HCT116 (cell line): Measurements from ENCODE around the gene PPP2R5C. TPM values are rescaled to one million over a fixed set of nuclear protein-coding genes. Genes with fewer than 3 reads are reported as not detected.

Source experiments
- ATAC-seq: fragments of 200-7000 bp; cut with Tn5 transposase; 2 replicates; pipeline ENCODE4 v1.9.1; 2020; ENCODE audit warnings: mild to moderate bottlenecking, moderate library complexity
- BruUV-seq: library from RNA; stranded (reverse); fragments of 400-500 nt; replicated peaks from 2 replicates; lab custom pipeline; 2021; lab: Mats Ljungman, UMichigan
- CTCF ChIA-PET: fragments of 300-600 bp; sonication (Branson Sonifier 250); formaldehyde crosslinking; loops from one replicate; lab custom pipeline; 2021; ENCODE audit warnings: antibody characterized with exemption; lab: Charles Lee
- POLR2A ChIA-PET: fragments of 300-600, 350-600 bp; sonication (Branson Sonifier 250); formaldehyde crosslinking; loops from one replicate; lab custom pipeline; 2021; ENCODE audit warnings: antibody characterized with exemption; lab: Charles Lee
- RAD21 ChIA-PET, 2 experiments: fragments of 300-600 bp; sonication (Branson Sonifier 250); formaldehyde crosslinking; loops; one replicate each; lab custom pipeline; 2023; ENCODE audit warnings: low total read pairs in 2 of 2; ENCODE audit not compliant: uncharacterized antibody in 2 of 2, unreplicated experiment in 2 of 2, low non-redundant PET in 1 of 2; lab: Charles Lee
- DNase-seq: peaks from one replicate; pipeline ENCODE4 v3.0.0-alpha.2; 2010; ENCODE audit warnings: low read depth, low spot score
- H2AFZ ChIP-seq: fragments of 200-600 bp; shearing (Covaris generic), sonication (generic); 2 replicates; pipeline ENCODE4 v1.6.1; 2017; ENCODE audit warnings: low read depth, mixed run types, mixed read lengths, antibody characterized with exemption, low read length; ENCODE audit not compliant: poor library complexity, severe bottlenecking
- H3K27ac ChIP-seq: 2 replicates; pipeline ENCODE4 v1.5.1; 2012; ENCODE audit warnings: low read depth, low read length
- H3K27me3 ChIP-seq: fragments of 200-600 bp; sonication (generic); 2 replicates; pipeline ENCODE4 v1.6.1; 2016; ENCODE audit warnings: mixed run types, low read length, mixed read lengths; ENCODE audit not compliant: insufficient read depth
- H3K36me3 ChIP-seq, 2 experiments: fragments of 200-500 bp in 1 of 2; fragments of 200-600 bp in 1 of 2; sonication (Bioruptor generic) in 1 of 2; sonication (generic) in 1 of 2; 2 replicates each; pipeline versions ENCODE4 v1.5.1 to v1.6.1; 2014 to 2016; ENCODE audit warnings: low read length in 2 of 2, inconsistent platforms in 1 of 2, mixed read lengths in 1 of 2, mixed run types in 1 of 2; ENCODE audit not compliant: insufficient read depth in 2 of 2, control insufficient read depth in 1 of 2
- H3K4me1 ChIP-seq, 2 experiments: fragments of 200-600 bp in 1 of 2; sonication (generic) in 1 of 2; 2 replicates each; pipeline versions ENCODE4 v1.5.1 to v1.6.1; 2012 to 2017; ENCODE audit warnings: low read length in 2 of 2, inconsistent platforms in 1 of 2, mild to moderate bottlenecking in 1 of 2, mixed read lengths in 1 of 2, mixed run types in 1 of 2, moderate library complexity in 1 of 2; ENCODE audit not compliant: insufficient read depth in 2 of 2, control insufficient read depth in 1 of 2
- H3K4me2 ChIP-seq: fragments of 200-600 bp; sonication (generic); 2 replicates; pipeline ENCODE4 v1.6.1; 2017; ENCODE audit warnings: mixed run types, low read length, mixed read lengths
- H3K4me3 ChIP-seq, 2 experiments: fragments of 200-600 bp in 1 of 2; sonication (generic) in 1 of 2; replicated peaks in 1 of 2; 2 replicates each; pipeline ENCODE4 v1.5.1; 2011 to 2016; ENCODE audit warnings: low read length in 2 of 2, control low read depth in 1 of 2, low read depth in 1 of 2, mild to moderate bottlenecking in 1 of 2, mixed read lengths in 1 of 2, mixed run types in 1 of 2
- H3K79me2 ChIP-seq: fragments of 200-600 bp; sonication (generic); 2 replicates; pipeline ENCODE4 v1.6.1; 2017; ENCODE audit warnings: mild to moderate bottlenecking, mixed run types, low read length, moderate library complexity, mixed read lengths; ENCODE audit not compliant: insufficient read depth
- H3K9ac ChIP-seq: fragments of 200-600 bp; sonication (generic); 2 replicates; pipeline ENCODE4 v1.6.1; 2016; ENCODE audit warnings: low read length, mixed read lengths
- H3K9me2 ChIP-seq: fragments of 200-600 bp; sonication (generic), shearing (Covaris generic); 2 replicates; pipeline ENCODE4 v1.6.1; 2017; ENCODE audit warnings: mixed run types, mild to moderate bottlenecking, moderate library complexity; ENCODE audit not compliant: insufficient read depth
- H3K9me3 ChIP-seq, 2 experiments: fragments of 200-500 bp in 1 of 2; fragments of 200-600 bp in 1 of 2; sonication (Bioruptor generic) in 1 of 2; sonication (generic) in 1 of 2; 2 replicates each; pipeline ENCODE4 v1.6.1; 2014 to 2017; ENCODE audit warnings: low read length in 2 of 2, mixed read lengths in 2 of 2, inconsistent platforms in 1 of 2, low read depth in 1 of 2, mild to moderate bottlenecking in 1 of 2, mixed run types in 1 of 2, moderate library complexity in 1 of 2; ENCODE audit not compliant: control insufficient read depth in 1 of 2, insufficient read depth in 1 of 2
- H4K20me1 ChIP-seq: fragments of 200-600 bp; sonication (generic), shearing (Covaris generic); 2 replicates; pipeline ENCODE4 v1.6.1; 2017; ENCODE audit warnings: mixed run types, mild to moderate bottlenecking, moderate library complexity; ENCODE audit not compliant: insufficient read depth
- ATF3 ChIP-seq: IDR thresholded peaks from 2 replicates; pipeline ENCODE4 v1.6.1; 2012
- CBX3 ChIP-seq: IDR thresholded peaks from 2 replicates; pipeline ENCODE4 v1.6.1; 2012; ENCODE audit warnings: low read depth
- CEBPB ChIP-seq: IDR thresholded peaks from 2 replicates; pipeline ENCODE4 v1.6.1; 2012; ENCODE audit warnings: low read depth
- CTCF ChIP-seq, 3 experiments: fragments of 200-600 bp in 1 of 3; sonication (generic) in 1 of 3; IDR thresholded peaks in 2 of 3; conservative IDR thresholded peaks in 1 of 3; 2 replicates each; pipeline ENCODE4 v1.5.1; 2012 to 2017; ENCODE audit warnings: low read depth in 2 of 3, low read length in 2 of 3, antibody characterized with exemption in 1 of 3, borderline replicate concordance in 1 of 3, control low read depth in 1 of 3, mild to moderate bottlenecking in 1 of 3, mixed read lengths in 1 of 3, mixed run types in 1 of 3, moderate library complexity in 1 of 3; ENCODE audit not compliant: insufficient read depth in 1 of 3
- EGR1 ChIP-seq: IDR thresholded peaks from 2 replicates; pipeline ENCODE4 v1.6.1; 2012; ENCODE audit warnings: low read depth
- EZH2 ChIP-seq: fragments of 200-600 bp; sonication (generic); IDR thresholded peaks from 2 replicates; pipeline ENCODE4 v1.6.1; 2017; ENCODE audit warnings: antibody characterized with exemption, mixed run types
- FOSL1 ChIP-seq: IDR thresholded peaks from 2 replicates; pipeline ENCODE4 v1.6.1; 2012; ENCODE audit warnings: low read depth
- JUND ChIP-seq: IDR thresholded peaks from 2 replicates; pipeline ENCODE4 v1.6.1; 2012
- MAX ChIP-seq: IDR thresholded peaks from 2 replicates; pipeline ENCODE4 v1.6.1; 2012
- POLR2A ChIP-seq: IDR thresholded peaks from 2 replicates; pipeline ENCODE4 v1.7.0; 2011; ENCODE audit warnings: borderline replicate concordance; ENCODE audit not compliant: insufficient read depth, insufficient read length; ENCODE audit errors: extremely low read depth
- POLR2AphosphoS5 ChIP-seq: IDR thresholded peaks from 2 replicates; pipeline ENCODE4 v1.6.1; 2011; ENCODE audit warnings: mild to moderate bottlenecking, low read depth, low read length, moderate library complexity
- RAD21 ChIP-seq: IDR thresholded peaks from 2 replicates; pipeline ENCODE4 v1.6.1; 2012; ENCODE audit warnings: low read depth, mild to moderate bottlenecking
- REST ChIP-seq: IDR thresholded peaks from 2 replicates; pipeline ENCODE4 v1.6.1; 2012; ENCODE audit warnings: low read depth
- SP1 ChIP-seq: IDR thresholded peaks from 2 replicates; pipeline ENCODE4 v1.6.1; 2012; ENCODE audit warnings: low read depth
- SRF ChIP-seq: IDR thresholded peaks from 2 replicates; pipeline ENCODE4 v1.6.1; 2012; ENCODE audit warnings: low read depth
- TCF7L2 ChIP-seq: IDR thresholded peaks from 2 replicates; pipeline ENCODE4 v1.7.0; 2011; ENCODE audit warnings: borderline replicate concordance, inconsistent platforms; ENCODE audit not compliant: insufficient read depth, insufficient read length; ENCODE audit errors: extremely low read depth
- ZBTB33 ChIP-seq: IDR thresholded peaks from 2 replicates; pipeline ENCODE4 v1.6.1; 2011; ENCODE audit warnings: mild to moderate bottlenecking, low read length, moderate library complexity; ENCODE audit not compliant: insufficient replicate concordance; ENCODE audit errors: extremely low read depth
- intact Hi-C: fragments of 100-400 bp; cut with micrococcal nuclease; formaldehyde crosslinking; loops from 2 replicates; pipeline ENCODE4 v1.10.0; 2022
- total RNA-seq: library from RNA; stranded (reverse); gene quantifications from one replicate; pipeline ENCODE4 v1.2.1, GENCODE V29; 2021; ENCODE audit not compliant: unreplicated experiment

PPP2R5C gene
- total RNA-seq, 1 experiment from 2014 or later: 117 TPM

- H3K4me2 ChIP-seq: no peak overlapping the region
- no peaks in the 10 kb centered on the region for H3K4me1 ChIP-seq
- H3K79me2 ChIP-seq: no peaks in the 10 kb centered on the region
- TF ChIP-seq POLR2A (no peak), EGR1 (no peak), ZBTB33 (no peak), REST (no peak), SRF (no peak), MAX (no peak), CEBPB (no peak), POLR2AphosphoS5 (no peak), CBX3 (no peak), CTCF (IDR thresholded peaks at IDR 0.05 in 2 of 3, conservative IDR thresholded peaks at IDR 0.05 in 1 of 3; ENCODE audit: borderline replicate concordance in 1 of 3, insufficient read depth in 1 of 3, low read depth in 2 of 3, low read length in 2 of 3) (no peak), JUND (no peak), RAD21 (no peak), TCF7L2 (no peak), ATF3 (no peak), SP1 (no peak), EZH2 (no peak), FOSL1 (no peak)
- DNase-seq (no peak), ATAC-seq (no peak)
- H3K9ac ChIP-seq: no peak overlapping the region
- H3K9me2 ChIP-seq: no peaks in the 10 kb centered on the region
- H3K27me3 ChIP-seq: no peaks in the 10 kb centered on the region
- POLR2A ChIA-PET: no interaction called here
- peaks cover 0 to 6% of the 10 kb centered on the region in 2 experiments; a peak in 2 of 4 replicates for H3K36me3 ChIP-seq
- H3K27ac ChIP-seq: no peak overlapping the region
- CTCF ChIA-PET: no interaction called here
- H2AFZ ChIP-seq: no peak overlapping the region
- RAD21 ChIA-PET: no interaction called here
- no peaks in the 10 kb centered on the region for H4K20me1 ChIP-seq
- intact Hi-C loops: no loop called here
- H3K9me3 ChIP-seq: no peaks in the 10 kb centered on the region
- no TSS peak for BruUV-seq
- no peak overlapping the region for H3K4me3 ChIP-seq
Measured at GRCh38 chr14:101887219-101887618, 125.7 kb downstream of the PPP2R5C start.
